ENCODE measurements around the gene REPS1. TPM values are rescaled to one million over a fixed set of nuclear protein-coding genes. Genes with fewer than 3 reads are reported as not detected.

REPS1 gene
- total RNA-seq, 4 donors from 2014 or later: 33.5 to 74.4 (median 48.6) TPM

- H3K27ac ChIP-seq: no peak overlapping the region
- in situ Hi-C loops (cut with MboI; ENCODE audit: low pct_ligation_motif_present in 1 of 4, low pct_unique_long_range_greater_than_20kb in 1 of 4, low sequenced_read_pairs in 3 of 4) (no loop called here), intact Hi-C loops (cut with DNase I; ENCODE audit: low total_unique reads) (no loop called here)
- no peaks in the 10 kb centered on the region for H3K27me3 ChIP-seq
- peaks cover 0 to 39% (median 9%) of the 10 kb centered on the region in 4 donors for H3K4me1 ChIP-seq
- H3K9me3 ChIP-seq: no peaks in the 10 kb centered on the region
- 71% methylated on average over 5 to 7 of the region's 7 CpGs for WGBS, 2 donors (ENCODE audit: low coverage in 1 of 2)
- TF ChIP-seq POLR2AphosphoS5 (IDR thresholded peaks at IDR 0.05): no peak
- TF ChIP-seq POLR2A (IDR thresholded peaks at IDR 0.05): no peak
- TF ChIP-seq EP300 (IDR thresholded peaks at IDR 0.05; ENCODE audit: low read depth): no peak
- TF ChIP-seq, protein P1, sequence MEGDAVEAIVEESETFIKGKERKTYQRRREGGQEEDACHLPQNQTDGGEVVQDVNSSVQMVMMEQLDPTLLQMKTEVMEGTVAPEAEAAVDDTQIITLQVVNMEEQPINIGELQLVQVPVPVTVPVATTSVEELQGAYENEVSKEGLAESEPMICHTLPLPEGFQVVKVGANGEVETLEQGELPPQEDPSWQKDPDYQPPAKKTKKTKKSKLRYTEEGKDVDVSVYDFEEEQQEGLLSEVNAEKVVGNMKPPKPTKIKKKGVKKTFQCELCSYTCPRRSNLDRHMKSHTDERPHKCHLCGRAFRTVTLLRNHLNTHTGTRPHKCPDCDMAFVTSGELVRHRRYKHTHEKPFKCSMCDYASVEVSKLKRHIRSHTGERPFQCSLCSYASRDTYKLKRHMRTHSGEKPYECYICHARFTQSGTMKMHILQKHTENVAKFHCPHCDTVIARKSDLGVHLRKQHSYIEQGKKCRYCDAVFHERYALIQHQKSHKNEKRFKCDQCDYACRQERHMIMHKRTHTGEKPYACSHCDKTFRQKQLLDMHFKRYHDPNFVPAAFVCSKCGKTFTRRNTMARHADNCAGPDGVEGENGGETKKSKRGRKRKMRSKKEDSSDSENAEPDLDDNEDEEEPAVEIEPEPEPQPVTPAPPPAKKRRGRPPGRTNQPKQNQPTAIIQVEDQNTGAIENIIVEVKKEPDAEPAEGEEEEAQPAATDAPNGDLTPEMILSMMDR (IDR thresholded peaks at IDR 0.05): no peak
- H3K4me3 ChIP-seq: no peak overlapping the region
- DNase-seq: no peak
- no peaks in the 10 kb centered on the region for H3K36me3 ChIP-seq
These were observed 28.5 kb upstream of the REPS1 start for GRCh38 chr6:139016337-139017213.

GRCh38 chr6:139014945-139015344, 26.9 kb upstream of the REPS1 start:
- H3K4me3 ChIP-seq: no peak overlapping the region
- H3K36me3 ChIP-seq: no peaks in the 10 kb centered on the region
- intact Hi-C loops (cut with DNase I; ENCODE audit: low total_unique reads) (no loop called here), in situ Hi-C loops (cut with MboI; ENCODE audit: low pct_ligation_motif_present in 1 of 4, low pct_unique_long_range_greater_than_20kb in 1 of 4, low sequenced_read_pairs in 3 of 4) (no loop called here)
- WGBS, 2 donors (ENCODE audit: low coverage in 1 of 2): 64 to 80% methylated on average over 3 of the region's 3 CpGs
- no peak for DNase-seq
- H3K4me1 ChIP-seq: peaks cover 0 to 25% (median 6%) of the 10 kb centered on the region in 4 donors
- no peaks in the 10 kb centered on the region for H3K9me3 ChIP-seq
- TF ChIP-seq EP300 (IDR thresholded peaks at IDR 0.05; ENCODE audit: low read depth) (no peak), POLR2A (IDR thresholded peaks at IDR 0.05) (peak; percentile 10)
- H3K27ac ChIP-seq: no peak overlapping the region
- H3K27me3 ChIP-seq: no peaks in the 10 kb centered on the region

DNA sequence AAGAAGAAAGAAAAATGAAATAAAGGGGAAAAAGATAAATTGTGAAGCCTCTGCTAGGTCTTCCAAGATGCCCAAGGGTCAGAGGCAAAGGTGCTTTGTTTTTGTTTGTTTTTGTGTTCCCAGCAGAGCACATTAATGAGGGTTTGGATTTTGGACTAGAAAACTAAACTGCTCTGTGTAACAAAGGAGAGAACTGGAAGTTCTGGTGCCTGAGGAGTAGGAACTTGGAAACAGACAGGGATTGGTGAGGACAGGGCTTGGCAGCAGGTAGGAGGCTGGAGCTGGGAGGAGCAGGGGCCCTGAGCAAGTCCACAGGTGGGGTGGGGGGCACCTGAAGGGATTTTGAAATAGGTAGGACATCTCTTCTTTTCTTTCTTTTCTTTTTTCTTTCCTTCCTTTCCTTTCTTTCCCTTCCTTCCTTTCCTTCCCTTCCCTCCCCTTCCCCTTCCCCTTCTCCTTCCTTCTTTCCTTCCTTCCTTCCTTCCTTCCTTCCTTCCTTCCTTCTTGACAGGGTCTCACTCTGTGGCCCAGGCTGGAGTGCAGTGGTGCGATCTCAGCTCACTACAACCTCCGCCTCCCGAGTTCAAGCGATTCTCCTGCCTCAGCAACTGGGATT, 25.2 kb upstream of the REPS1 start:
- Histone ChIP-seq H3K4me1 (peaks cover 0 to 22% (median 5%) of the 10 kb centered on the region in 4 donors), H3K27me3 (no peaks in the 10 kb centered on the region), H3K36me3 (no peaks in the 10 kb centered on the region), H3K9me3 (no peaks in the 10 kb centered on the region), H3K27ac (no peak overlapping the region), H3K4me3 (no peak overlapping the region)
- TF ChIP-seq POLR2A (IDR thresholded peaks at IDR 0.05) (no peak), EP300 (IDR thresholded peaks at IDR 0.05; ENCODE audit: low read depth) (no peak), POLR2AphosphoS5 (IDR thresholded peaks at IDR 0.05) (no peak)
- TF ChIP-seq, protein P1 (IDR thresholded peaks at IDR 0.05): no peak
- intact Hi-C loops (cut with DNase I; ENCODE audit: low total_unique reads) (no loop called here), in situ Hi-C loops (cut with MboI; ENCODE audit: low pct_ligation_motif_present in 1 of 4, low pct_unique_long_range_greater_than_20kb in 1 of 4, low sequenced_read_pairs in 3 of 4) (no loop called here)
- 72 to 100% methylated on average over 2 to 4 of the region's 4 CpGs for WGBS, 2 donors (ENCODE audit: low coverage in 1 of 2)
- DNase-seq: no peak

DNA sequence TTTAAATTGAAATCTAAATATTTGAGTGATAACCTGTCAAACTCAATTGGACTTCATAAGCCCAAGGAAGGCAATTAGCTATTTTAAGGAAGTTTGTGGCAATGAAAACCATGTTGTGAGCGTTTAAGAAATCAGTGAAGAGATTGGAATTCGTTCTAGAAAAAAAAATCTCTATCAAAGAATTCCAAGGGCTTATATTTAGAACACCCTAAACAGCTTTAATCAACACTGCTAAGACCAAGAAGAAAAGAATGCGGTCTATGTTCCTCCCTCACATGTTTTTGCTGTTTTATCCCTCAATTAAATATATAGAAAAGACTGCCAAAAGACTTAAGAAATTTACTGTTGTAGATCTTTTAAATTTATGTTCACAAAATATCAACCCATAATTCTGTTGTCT, 23.9 kb upstream of the REPS1 start:
- Histone ChIP-seq H3K4me1 (peaks cover 0 to 15% (median 4%) of the 10 kb centered on the region in 4 donors), H3K4me3 (no peak overlapping the region), H3K27ac (no peak overlapping the region), H3K9me3 (no peaks in the 10 kb centered on the region), H3K36me3 (no peaks in the 10 kb centered on the region), H3K27me3 (no peaks in the 10 kb centered on the region)
- in situ Hi-C loops (cut with MboI; ENCODE audit: low pct_ligation_motif_present in 1 of 4, low pct_unique_long_range_greater_than_20kb in 1 of 4, low sequenced_read_pairs in 3 of 4): no loop called here
- intact Hi-C loops (cut with DNase I; ENCODE audit: low total_unique reads): no loop called here
- 77 to 83% methylated on average over 3 of the region's 3 CpGs for WGBS, 2 donors (ENCODE audit: low coverage in 1 of 2)
- TF ChIP-seq, protein P1 (IDR thresholded peaks at IDR 0.05): no peak
- no peak for TF ChIP-seq POLR2AphosphoS5 (IDR thresholded peaks at IDR 0.05)
- TF ChIP-seq EP300 (IDR thresholded peaks at IDR 0.05; ENCODE audit: low read depth): no peak
- no peak for TF ChIP-seq POLR2A (IDR thresholded peaks at IDR 0.05)
- DNase-seq: no peak

Data from transverse colon (tissue), 4 donors.